VCaP (cell line): ENCODE data around the gene FAM124A.

Experiments
- H3K27ac ChIP-seq: fragments of 450-650 bp; 2 replicates; pipeline ENCODE4 v1.5.1; 2017
- CTCF ChIP-seq: fragments of 450-650 bp; conservative IDR thresholded peaks from 2 replicates; pipeline ENCODE4 v1.5.1; 2017; ENCODE audit warnings: mild to moderate bottlenecking, moderate library complexity

Gene FAM124A

DNA sequence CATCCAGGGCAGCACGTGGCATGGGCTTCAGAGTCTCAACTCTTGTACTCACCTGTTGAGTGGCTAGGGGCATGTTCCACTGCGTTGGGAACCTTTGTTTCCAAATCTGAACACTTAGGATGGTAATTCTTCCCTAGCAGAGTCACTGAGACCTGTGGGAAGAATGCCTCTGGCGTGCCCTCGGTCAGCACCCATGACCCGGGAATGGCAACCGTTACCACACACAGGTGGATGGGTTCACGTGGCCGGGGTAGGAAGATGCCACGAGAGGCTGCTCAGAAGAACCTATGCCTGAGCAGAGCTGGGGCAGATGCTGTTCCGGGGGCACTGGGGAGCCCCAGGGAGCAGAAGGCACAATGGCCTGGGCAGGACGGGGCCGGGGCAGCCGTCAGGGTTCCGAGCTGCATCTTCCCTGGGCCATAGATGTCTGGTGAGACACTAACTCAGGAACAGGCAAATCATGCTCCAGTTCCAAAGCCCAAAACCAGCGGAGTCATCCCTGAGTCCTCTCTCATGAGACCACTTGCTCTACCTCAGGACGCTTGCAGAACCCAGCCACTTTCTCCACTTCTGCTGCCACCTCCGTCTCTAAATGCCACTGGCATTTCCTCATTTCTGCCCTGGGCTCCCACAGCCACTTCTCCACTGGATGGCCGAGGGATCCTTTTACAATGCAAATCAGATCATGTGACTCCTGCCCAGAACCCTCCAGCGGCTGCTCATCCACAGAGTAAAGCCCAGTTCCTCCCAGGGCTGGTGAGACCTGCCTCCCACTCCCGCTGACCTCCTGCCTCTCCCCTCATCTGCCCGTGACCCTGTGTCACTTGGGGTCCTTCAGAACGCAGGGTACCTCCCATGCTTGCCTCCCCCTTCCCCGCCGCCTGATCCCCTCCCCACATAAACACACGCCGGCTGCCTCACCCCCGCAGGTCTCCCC lies 36.7 kb downstream of the FAM124A start:
- no peak for TF ChIP-seq CTCF
- no peak overlapping the region for H3K27ac ChIP-seq

GRCh38 chr13:51260154-51260553 lies 38.0 kb downstream of the FAM124A start:
- H3K27ac ChIP-seq: no peak overlapping the region
- no peak for TF ChIP-seq CTCF

- H3K27ac ChIP-seq: no peak overlapping the region
- TF ChIP-seq CTCF: no peak
Observed at GRCh38 chr13:51261610-51262249, 39.5 kb downstream of the FAM124A start.

- TF ChIP-seq CTCF: no peak
- no peak overlapping the region for H3K27ac ChIP-seq
Observed at GRCh38 chr13:51262501-51263211, 40.5 kb downstream of the FAM124A start.

- H3K27ac ChIP-seq: no peak overlapping the region; the same call in 1 of the 2 replicates
- no peak for TF ChIP-seq CTCF
Observed at GRCh38 chr13:51266642-51267041, 44.4 kb downstream of the FAM124A start.

DNA sequence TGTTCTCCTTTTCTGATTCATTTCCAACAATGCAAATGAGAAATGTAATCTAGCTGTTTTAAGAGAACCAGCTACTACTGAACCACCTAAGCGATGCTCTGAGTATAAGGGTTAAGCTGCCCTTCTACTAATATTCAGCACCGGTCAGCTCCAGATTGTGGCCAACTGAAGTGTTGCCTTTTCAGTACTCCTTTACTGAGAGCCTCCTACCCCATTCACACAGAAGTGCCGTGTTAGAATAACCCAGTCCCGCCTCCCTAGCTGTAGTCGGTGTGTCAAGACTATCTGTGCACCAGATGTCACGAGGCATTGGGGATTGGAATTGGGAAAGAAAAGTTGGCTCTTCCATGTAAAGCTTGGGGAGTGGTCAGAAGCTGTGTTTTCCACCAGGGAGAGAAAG lies 45.4 kb downstream of the FAM124A start:
- no peak for TF ChIP-seq CTCF
- H3K27ac ChIP-seq: no peak overlapping the region

- no peak for TF ChIP-seq CTCF
- H3K27ac ChIP-seq: no peak overlapping the region
Observed at GRCh38 chr13:51269039-51269438, 46.8 kb downstream of the FAM124A start.
